HG02884 (cell line): ENCODE results near the gene QRSL1.
"Not testable (repeated sequence)": the region's sequence is repeated elsewhere in the genome, so short reads cannot be mapped to it uniquely, and the experiment has no call there.

Source experiments
- ATAC-seq: cut with Tn5 transposase; IDR thresholded peaks from one replicate; pipeline ENCODE4 v1.9.1; 2021; ENCODE audit warnings: mild to moderate bottlenecking, moderate library complexity; ENCODE audit not compliant: unreplicated experiment

The QRSL1 gene, protein sequence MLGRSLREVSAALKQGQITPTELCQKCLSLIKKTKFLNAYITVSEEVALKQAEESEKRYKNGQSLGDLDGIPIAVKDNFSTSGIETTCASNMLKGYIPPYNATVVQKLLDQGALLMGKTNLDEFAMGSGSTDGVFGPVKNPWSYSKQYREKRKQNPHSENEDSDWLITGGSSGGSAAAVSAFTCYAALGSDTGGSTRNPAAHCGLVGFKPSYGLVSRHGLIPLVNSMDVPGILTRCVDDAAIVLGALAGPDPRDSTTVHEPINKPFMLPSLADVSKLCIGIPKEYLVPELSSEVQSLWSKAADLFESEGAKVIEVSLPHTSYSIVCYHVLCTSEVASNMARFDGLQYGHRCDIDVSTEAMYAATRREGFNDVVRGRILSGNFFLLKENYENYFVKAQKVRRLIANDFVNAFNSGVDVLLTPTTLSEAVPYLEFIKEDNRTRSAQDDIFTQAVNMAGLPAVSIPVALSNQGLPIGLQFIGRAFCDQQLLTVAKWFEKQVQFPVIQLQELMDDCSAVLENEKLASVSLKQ

DNA sequence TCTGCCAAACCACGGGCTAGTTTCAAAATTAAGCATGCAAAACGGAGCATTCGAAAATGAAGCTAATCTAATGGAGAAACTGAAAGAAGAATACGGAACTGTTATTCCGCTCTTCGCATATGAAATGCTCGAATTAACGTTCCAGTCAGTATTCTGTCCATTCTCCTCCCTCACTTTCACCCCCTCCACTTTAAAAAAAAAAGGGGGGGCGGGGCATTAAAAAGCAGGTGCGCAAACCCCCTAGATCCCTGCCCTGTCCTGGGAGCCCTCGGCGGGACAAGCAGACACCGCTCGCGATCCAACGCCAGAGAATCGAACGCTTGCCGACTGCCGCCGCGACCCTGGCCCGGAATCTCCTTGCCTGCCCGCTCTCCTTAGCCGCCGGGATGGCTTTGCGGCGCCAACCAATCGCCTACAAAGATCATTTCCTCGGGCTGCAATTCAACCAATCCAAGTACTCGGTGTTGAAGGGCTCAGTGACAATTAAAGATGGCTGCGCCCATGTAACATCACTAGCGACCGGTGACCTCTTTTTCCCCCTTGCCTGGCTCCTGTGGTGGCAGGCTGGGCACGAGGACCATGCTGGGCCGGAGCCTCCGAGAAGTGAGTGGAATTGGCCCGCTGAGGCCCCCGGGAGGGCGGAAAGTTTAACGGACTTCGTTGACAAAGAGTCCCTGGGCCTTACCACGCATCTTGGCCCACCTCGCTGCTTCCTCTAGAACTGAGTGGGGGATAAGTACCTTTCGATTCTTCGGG lies at the start of gene QRSL1, which contains the start of gene RTN4IP1:
Gene QRSL1 (plus strand): TSS at position 476 of the 756 bp plus-strand sequence. CDS start 104 bp downstream, at position 580.
Gene RTN4IP1 (minus strand): TSS at position 396 of the 756 bp plus-strand sequence. CDS start 477 bp downstream, outside the sequence.
- peak; percentile 76 for ATAC-seq

DNA sequence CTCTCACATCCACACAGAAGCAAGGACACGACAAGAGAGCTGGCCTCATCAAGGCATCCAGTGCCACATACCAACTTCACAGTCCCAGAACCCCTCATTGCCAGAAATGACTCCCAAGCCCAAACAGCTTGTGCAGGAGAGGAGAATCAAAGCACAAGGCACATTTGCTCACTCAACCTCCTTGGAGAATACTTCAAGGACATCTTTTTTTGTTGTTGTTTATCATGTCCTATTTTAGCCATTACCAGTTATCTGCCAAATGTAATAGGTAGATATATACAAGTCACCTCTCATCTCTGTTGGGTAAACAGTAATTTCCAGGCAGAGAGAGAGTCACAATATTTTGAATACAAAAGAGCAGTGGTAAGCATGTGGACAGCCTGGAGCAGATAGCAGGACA lies 47.9 kb upstream of the QRSL1 start:
- ATAC-seq, result no peak

GRCh38 chr6:106586815-106587415 lies 42.5 kb upstream of the QRSL1 start:
- no peak for ATAC-seq

DNA sequence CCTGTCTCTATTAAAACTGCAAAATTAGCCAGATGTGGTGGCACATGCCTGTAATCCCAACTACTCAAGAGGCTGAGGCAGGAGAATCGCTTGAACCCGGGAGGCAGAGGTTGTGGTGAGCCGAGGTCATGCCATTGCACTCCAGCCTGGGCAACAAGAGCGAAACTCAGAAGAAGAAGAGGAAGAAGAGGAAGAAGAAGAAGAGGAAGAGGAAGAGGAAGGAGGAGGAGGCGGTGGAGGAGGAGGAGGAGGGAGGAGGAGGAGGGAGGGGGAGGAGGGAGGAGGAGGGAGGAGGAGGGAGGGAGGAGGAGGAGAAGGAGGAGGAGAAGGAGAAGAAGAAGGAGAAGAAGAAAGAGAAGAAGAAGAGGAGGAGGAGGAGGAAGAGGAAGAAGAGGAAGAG lies 40.4 kb upstream of the QRSL1 start:
- ATAC-seq, result not testable (repeated sequence)

GRCh38 chr6:106591111-106591825 lies 38.1 kb upstream of the QRSL1 start:
- no peak for ATAC-seq

DNA sequence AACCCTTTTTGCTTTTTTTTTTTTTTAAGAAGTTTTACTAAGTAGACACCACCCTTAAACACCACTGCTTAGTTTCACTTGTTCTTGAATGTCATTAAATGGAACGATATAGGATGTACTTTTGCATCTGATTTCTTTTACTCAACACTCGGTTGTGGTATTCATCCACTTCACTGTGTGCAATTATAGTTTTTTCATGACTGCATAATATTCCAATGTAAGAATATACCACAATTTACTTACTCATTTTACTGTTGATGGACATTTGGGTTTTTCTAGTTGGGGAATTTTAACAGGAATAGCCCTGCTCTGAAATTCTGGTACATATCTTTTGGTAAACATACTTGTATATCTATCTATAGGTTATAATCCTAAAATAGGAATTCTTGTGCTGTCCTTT lies 29.9 kb upstream of the QRSL1 start:
- ATAC-seq, result no peak

- ATAC-seq, result no peak
Observed at GRCh38 chr6:106600329-106600728, 29.0 kb upstream of the QRSL1 start.

- peak; percentile 69 for ATAC-seq
Observed at GRCh38 chr6:106608080-106608668, 21.2 kb upstream of the QRSL1 start.

DNA sequence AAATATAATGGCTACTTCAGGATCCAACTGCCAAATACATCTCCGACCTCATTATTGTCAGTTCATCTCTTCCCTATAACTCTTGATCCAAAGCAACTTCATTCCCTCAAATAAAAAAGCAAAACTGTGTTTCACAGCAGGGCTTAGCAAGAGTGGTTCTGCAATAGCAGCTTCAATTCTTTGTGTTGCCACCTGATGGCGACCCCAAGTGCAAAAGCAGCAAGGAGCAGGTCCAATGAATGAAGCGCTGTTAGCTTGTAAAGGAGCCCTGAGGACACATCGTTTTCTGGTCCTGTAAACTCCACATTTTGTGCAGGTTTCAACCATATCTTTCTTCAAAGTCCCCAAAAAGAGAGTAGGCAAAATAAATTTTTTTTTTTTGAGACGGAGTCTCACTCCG lies 19.7 kb upstream of the QRSL1 start:
- ATAC-seq, result no peak

- no peak for ATAC-seq
Observed at GRCh38 chr6:106611030-106611429, 18.3 kb upstream of the QRSL1 start.

DNA sequence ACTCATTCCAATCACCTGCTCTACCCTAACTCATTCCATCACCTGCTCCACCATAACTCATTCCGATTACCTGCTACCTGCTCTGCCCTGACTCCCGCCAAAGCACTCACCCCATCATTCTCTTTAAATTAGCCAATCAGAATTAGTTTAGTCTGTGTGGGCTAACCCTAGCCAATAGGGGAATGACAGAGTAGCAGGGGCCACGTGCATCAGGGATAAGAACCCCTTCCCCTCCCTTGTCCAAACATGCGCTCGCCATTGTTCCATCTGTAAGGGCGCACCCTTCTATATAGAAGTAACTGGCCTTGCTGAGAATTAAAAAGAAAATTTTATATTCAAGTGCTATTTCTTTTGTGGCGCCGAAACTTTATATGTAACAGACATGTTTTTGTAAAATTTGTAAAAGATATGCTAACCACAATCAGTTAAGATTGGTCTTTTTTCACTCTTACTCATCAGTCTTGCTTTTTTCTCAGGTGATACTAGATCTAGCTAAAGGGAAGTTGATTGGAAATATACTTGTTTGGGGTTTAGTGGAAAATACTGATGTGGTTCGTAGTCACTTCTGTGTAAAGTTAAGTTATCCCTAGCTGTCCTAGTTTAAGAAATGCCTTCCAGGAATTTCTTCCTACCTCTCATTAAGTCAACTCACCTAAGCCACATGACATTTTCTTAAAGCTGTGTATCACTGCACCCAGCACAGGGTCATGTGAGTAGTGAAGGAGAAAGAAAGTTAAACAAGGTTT lies 16.5 kb upstream of the QRSL1 start:
- ATAC-seq, result no peak

GRCh38 chr6:106613590-106613989 lies 15.8 kb upstream of the QRSL1 start:
- ATAC-seq, result no peak

DNA sequence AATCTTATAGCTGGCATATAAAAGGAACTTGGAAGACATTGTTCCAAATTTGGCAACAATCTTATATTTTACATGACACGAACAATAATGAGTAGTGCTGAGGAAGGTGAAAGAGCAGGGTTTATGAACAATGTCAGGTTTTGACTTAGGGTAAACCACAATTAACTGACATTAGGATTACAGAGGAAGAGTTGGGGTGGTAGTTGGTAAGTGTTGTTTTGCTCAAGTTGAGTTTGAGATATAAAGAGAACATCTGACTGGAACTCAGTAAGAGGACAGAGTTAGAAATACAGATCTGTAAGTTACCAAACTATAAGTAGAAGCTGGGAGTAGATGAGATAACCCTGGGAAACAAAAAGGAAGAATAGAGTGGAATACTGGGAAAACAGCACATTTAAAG lies 15.2 kb upstream of the QRSL1 start:
- ATAC-seq, result no peak

GRCh38 chr6:106614592-106615257 lies 14.7 kb upstream of the QRSL1 start:
- ATAC-seq, result no peak

DNA sequence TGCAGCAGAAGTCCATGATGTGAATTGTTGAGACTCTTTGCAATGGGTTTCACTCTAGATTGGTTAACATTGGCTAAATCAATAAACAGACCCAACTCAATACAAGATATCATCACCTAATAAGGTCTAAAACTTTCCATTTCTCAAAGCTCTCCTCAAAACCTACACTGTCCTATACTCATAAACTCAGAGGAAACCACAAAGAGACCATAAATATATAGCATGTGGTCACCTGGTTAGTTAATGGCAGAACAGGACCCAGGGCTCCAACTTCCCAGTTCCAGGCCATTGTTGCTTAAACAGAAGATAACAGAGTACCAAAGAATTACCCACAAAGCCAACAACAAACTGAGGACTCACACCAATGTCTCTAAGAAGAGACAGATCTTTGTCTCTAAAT lies 12.1 kb upstream of the QRSL1 start:
- no peak for ATAC-seq

GRCh38 chr6:106617857-106618256 lies 11.5 kb upstream of the QRSL1 start:
- no peak for ATAC-seq

DNA sequence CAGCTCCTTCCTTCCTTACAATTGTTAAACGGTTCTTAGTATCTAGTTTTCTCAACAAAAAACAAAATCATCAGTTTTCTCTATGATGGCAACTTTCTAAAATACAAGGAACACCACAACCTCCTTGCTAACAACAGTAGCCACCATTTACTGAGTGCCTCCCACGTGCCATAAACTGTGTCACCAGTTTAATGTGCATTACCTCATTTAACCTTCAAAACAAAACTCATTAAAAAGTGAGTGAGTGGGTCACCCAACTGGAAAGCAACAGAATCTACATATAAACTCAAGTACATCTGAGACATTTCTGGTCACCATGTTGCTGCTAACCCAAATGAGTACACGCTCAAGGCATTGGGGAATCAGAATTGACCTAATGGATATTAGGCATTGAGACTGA lies 11.1 kb upstream of the QRSL1 start:
- no peak for ATAC-seq

GRCh38 chr6:106619223-106619622 lies 10.2 kb upstream of the QRSL1 start:
- no peak for ATAC-seq
